ENCODE measurements around the gene ZDHHC14. TPM values are rescaled to one million over a fixed set of nuclear protein-coding genes. Genes with fewer than 3 reads are reported as not detected.

ZDHHC14 gene
- total and polyA plus RNA-seq, 2 of the 8 experiments (the other 6 are each of a cell fraction or from before 2014, with no cell fraction given): 2.9 to 5.3 TPM

- H2BK15ac ChIP-seq (ENCODE audit: low read length): no peak overlapping the region
- no peak overlapping the region for H3K9ac ChIP-seq (replicated peaks in 1 of 4; ENCODE audit: extremely low read depth in 1 of 4, low read depth in 3 of 4, low read length in 3 of 4)
- H3K14ac ChIP-seq (ENCODE audit: insufficient read length): no peak overlapping the region
- FAIRE-seq (no peak), DNase-seq (ENCODE audit: low read depth in 1 of 2, low spot score in 2 of 2) (no peak)
- peaks cover 0 to 10% (median 7%) of the 10 kb centered on the region in 4 experiments; a peak in 6 of 7 replicates for H3K4me1 ChIP-seq (replicated peaks in 1 of 4; ENCODE audit: control insufficient read depth in 3 of 4, insufficient read depth in 4 of 4, low read length in 3 of 4)
- H4K91ac ChIP-seq (replicated peaks; ENCODE audit: insufficient read length, low read length): peak overlapping the region; percentile 83
- no peaks in the 10 kb centered on the region for H3K9me3 ChIP-seq (ENCODE audit: insufficient read depth in 2 of 2, low read depth in 1 of 2, low read length in 1 of 2)
- no peak overlapping the region; the same call in 1 of the 2 replicates for H4K8ac ChIP-seq (ENCODE audit: extremely low read depth, insufficient read depth, low read length)
- WGBS, 2 experiments (ENCODE audit: extremely low coverage in 1 of 2, insufficient coverage in 1 of 2, insufficient read length in 1 of 2, insufficient replicate concordance in 2 of 2, low coverage in 1 of 2, low lambda C conversion rate in 2 of 2, missing lambda C conversion rate in 1 of 2): 90% methylated on average over 18 of the region's 18 CpGs; no CpG with 5 or more reads in 1 of the 2 experiments
- H3K56ac ChIP-seq (replicated peaks; ENCODE audit: insufficient read length, low read depth, low read length): no peak overlapping the region
- no peak overlapping the region for H3K4me3 ChIP-seq (ENCODE audit: extremely low read depth in 1 of 4, insufficient read depth in 2 of 4, low read depth in 3 of 4, low read length in 4 of 4)
- H3K79me2 ChIP-seq (ENCODE audit: control insufficient read depth in 1 of 2, insufficient read depth in 2 of 2, low read length in 2 of 2): no peaks in the 10 kb centered on the region
- H3K79me1 ChIP-seq (ENCODE audit: low read depth, low read length): no peaks in the 10 kb centered on the region
- H3K27me3 ChIP-seq (replicated peaks in 1 of 4; ENCODE audit: control insufficient read depth in 3 of 4, extremely low read depth in 1 of 4, insufficient read depth in 3 of 4, low read length in 3 of 4): no peaks in the 10 kb centered on the region
- no peak overlapping the region for H3K27ac ChIP-seq (ENCODE audit: low read depth, low read length)
- no peak overlapping the region for H2AFZ ChIP-seq (ENCODE audit: low read length)
- peak overlapping the region; percentile 52; the same call in 1 of the 2 replicates for H2BK12ac ChIP-seq (ENCODE audit: low read depth, low read length)
- H3K4ac ChIP-seq (replicated peaks; ENCODE audit: insufficient read length, low read depth, low read length): no peak overlapping the region
- no peak overlapping the region for H4K5ac ChIP-seq (ENCODE audit: insufficient read length, low read depth, low read length)
- ChIA-PET POLR2A (ENCODE audit: partially characterized antibody) (no interaction called here), CTCF (ENCODE audit: partially characterized antibody) (interaction anchor here (1.2 kb wide), 1 partner anchor 9 kb away, joined by 5 read pairs; no protein-coding TSS in a partner anchor)
- no peaks in the 10 kb centered on the region for H3K36me3 ChIP-seq (ENCODE audit: control insufficient read depth in 2 of 4, insufficient read depth in 4 of 4, low read length in 3 of 4)
- no peak overlapping the region for H2BK5ac ChIP-seq (ENCODE audit: low read depth, low read length)
- 0 out of 2 replicates have a peak overlapping the region, but pooled peaks have one; percentile 11 for H2AK5ac ChIP-seq (ENCODE audit: low read depth, low read length)
- H3K4me2 ChIP-seq (ENCODE audit: insufficient read depth in 1 of 2, low read depth in 2 of 2, low read length in 2 of 2): no peak overlapping the region
- H3K18ac ChIP-seq (ENCODE audit: extremely low read depth, low read length): no peak overlapping the region
- no peaks in the 10 kb centered on the region for H3K23me2 ChIP-seq (ENCODE audit: low read depth, low read length)
- no peak overlapping the region for H2BK120ac ChIP-seq (replicated peaks; ENCODE audit: low read depth, low read length)
- H3K23ac ChIP-seq (ENCODE audit: insufficient read length): no peak overlapping the region
- peak overlapping the region; percentile 34; the same call in 1 of the 2 replicates for H2BK20ac ChIP-seq (ENCODE audit: low read length)
- H4K20me1 ChIP-seq (replicated peaks in 1 of 2; ENCODE audit: control insufficient read depth in 1 of 2, insufficient read depth in 2 of 2, low read length in 2 of 2): no peaks in the 10 kb centered on the region
- TF ChIP-seq TEAD4 (IDR thresholded peaks at IDR 0.05; ENCODE audit: low read depth, low read length) (no peak), POLR2AphosphoS5 (IDR thresholded peaks at IDR 0.05; ENCODE audit: low read depth, low read length) (no peak), GTF2F1 (IDR thresholded peaks at IDR 0.05; ENCODE audit: borderline replicate concordance, low read depth, low read length) (no peak), NANOG (IDR thresholded peaks at IDR 0.05; ENCODE audit: insufficient read depth, low read depth, low read length, poor library complexity, severe bottlenecking) (no peak), CHD2 (IDR thresholded peaks at IDR 0.05; ENCODE audit: low read length) (no peak), SRF (IDR thresholded peaks at IDR 0.05; ENCODE audit: low read depth, low read length) (no peak), TAF7 (optimal IDR thresholded peaks at IDR 0.05; ENCODE audit: borderline replicate concordance, low read depth, low read length) (no peak), BRCA1 (IDR thresholded peaks at IDR 0.05; ENCODE audit: low read depth, low read length) (no peak), FOSL1 (IDR thresholded peaks at IDR 0.05; ENCODE audit: insufficient read depth, low read depth, low read length) (no peak)
- TF ChIP-seq, protein P1, sequence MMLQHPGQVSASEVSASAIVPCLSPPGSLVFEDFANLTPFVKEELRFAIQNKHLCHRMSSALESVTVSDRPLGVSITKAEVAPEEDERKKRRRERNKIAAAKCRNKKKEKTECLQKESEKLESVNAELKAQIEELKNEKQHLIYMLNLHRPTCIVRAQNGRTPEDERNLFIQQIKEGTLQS (IDR thresholded peaks at IDR 0.05; ENCODE audit: insufficient read depth, low read depth, low read length): no peak
- TF ChIP-seq, protein P2, sequence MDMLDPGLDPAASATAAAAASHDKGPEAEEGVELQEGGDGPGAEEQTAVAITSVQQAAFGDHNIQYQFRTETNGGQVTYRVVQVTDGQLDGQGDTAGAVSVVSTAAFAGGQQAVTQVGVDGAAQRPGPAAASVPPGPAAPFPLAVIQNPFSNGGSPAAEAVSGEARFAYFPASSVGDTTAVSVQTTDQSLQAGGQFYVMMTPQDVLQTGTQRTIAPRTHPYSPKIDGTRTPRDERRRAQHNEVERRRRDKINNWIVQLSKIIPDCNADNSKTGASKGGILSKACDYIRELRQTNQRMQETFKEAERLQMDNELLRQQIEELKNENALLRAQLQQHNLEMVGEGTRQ (IDR thresholded peaks at IDR 0.05; ENCODE audit: low read length): no peak
Observed at GRCh38 chr6:157602521-157603295, 221.7 kb downstream of the ZDHHC14 start.
